HG03196 (cell line): ENCODE results near the gene SLC25A1.

Experiments
- ATAC-seq: cut with Tn5 transposase; IDR thresholded peaks from one replicate; pipeline ENCODE4 v1.9.1; 2021; ENCODE audit not compliant: unreplicated experiment

The SLC25A1 gene

GRCh38 chr22:19139974-19140373 lies 38.6 kb downstream of the SLC25A1 start:
- ATAC-seq, result no peak

- no peak for ATAC-seq
These were observed 39.6 kb downstream of the SLC25A1 start for GRCh38 chr22:19139001-19139356.

GRCh38 chr22:19138217-19139000 lies 40.1 kb downstream of the SLC25A1 start:
- ATAC-seq, result no peak

- ATAC-seq, result no peak
These were observed 40.9 kb downstream of the SLC25A1 start for GRCh38 chr22:19137384-19138216.

GRCh38 chr22:19136915-19137314 lies 41.6 kb downstream of the SLC25A1 start:
- no peak for ATAC-seq

- ATAC-seq, result no peak
These were observed 43.7 kb downstream of the SLC25A1 start for GRCh38 chr22:19134874-19135273.

GRCh38 chr22:19134176-19134831 lies 44.2 kb downstream of the SLC25A1 start:
- ATAC-seq, result no peak

GRCh38 chr22:19133561-19133960 lies 45.0 kb downstream of the SLC25A1 start:
- no peak for ATAC-seq

GRCh38 chr22:19132693-19133400 lies 45.7 kb downstream of the SLC25A1 start:
- no peak for ATAC-seq

- no peak for ATAC-seq
These were observed 46.4 kb downstream of the SLC25A1 start for GRCh38 chr22:19132153-19132552.

- no peak for ATAC-seq
These were observed 46.9 kb downstream of the SLC25A1 start for GRCh38 chr22:19131685-19132015.

GRCh38 chr22:19130959-19131684 lies 47.4 kb downstream of the SLC25A1 start, which contains the start of gene TSSK2:
TSS of gene TSSK2 (plus strand) at chr22:19131308. CDS start at chr22:19131400, 92 bp downstream.
- no peak for ATAC-seq

GRCh38 chr22:19129871-19130270 lies 48.7 kb downstream of the SLC25A1 start:
- no peak for ATAC-seq

- no peak for ATAC-seq
These were observed 49.4 kb downstream of the SLC25A1 start for GRCh38 chr22:19128946-19129727.

GRCh38 chr22:19128009-19128401 lies 50.5 kb downstream of the SLC25A1 start:
- no peak for ATAC-seq

GRCh38 chr22:19127329-19128008 lies 51.1 kb downstream of the SLC25A1 start:
- no peak for ATAC-seq

GRCh38 chr22:19126309-19127273 lies 51.9 kb downstream of the SLC25A1 start:
- ATAC-seq, result no peak
